ENCODE data around the gene PHF23.

Gene PHF23

GRCh38 chr17:7204828-7205461 lies 34.3 kb downstream of the PHF23 start:
- TF ChIP-seq ZFX (IDR thresholded peaks at IDR 0.05) (no peak), CTCF (conservative IDR thresholded peaks at IDR 0.05) (no peak)
- no peak overlapping the region for H3K27ac ChIP-seq

GRCh38 chr17:7204336-7204735 lies 34.9 kb downstream of the PHF23 start:
- TF ChIP-seq CTCF (conservative IDR thresholded peaks at IDR 0.05) (no peak), ZFX (IDR thresholded peaks at IDR 0.05) (no peak)
- no peak overlapping the region for H3K27ac ChIP-seq

GRCh38 chr17:7203391-7203790 lies 35.9 kb downstream of the PHF23 start:
- no peak overlapping the region for H3K27ac ChIP-seq
- no peak for TF ChIP-seq ZFX (IDR thresholded peaks at IDR 0.05)
- no peak for TF ChIP-seq CTCF (conservative IDR thresholded peaks at IDR 0.05)

- TF ChIP-seq CTCF (conservative IDR thresholded peaks at IDR 0.05), result no peak
- TF ChIP-seq ZFX (IDR thresholded peaks at IDR 0.05), result no peak
- no peak overlapping the region for H3K27ac ChIP-seq
These were observed 42.4 kb downstream of the PHF23 start for GRCh38 chr17:7196651-7197401.

- H3K27ac ChIP-seq, result no peak overlapping the region
- TF ChIP-seq CTCF (conservative IDR thresholded peaks at IDR 0.05), result no peak
- TF ChIP-seq ZFX (IDR thresholded peaks at IDR 0.05), result no peak
These were observed 43.3 kb downstream of the PHF23 start for GRCh38 chr17:7195971-7196370.

- no peak overlapping the region for H3K27ac ChIP-seq
- TF ChIP-seq ZFX (IDR thresholded peaks at IDR 0.05) (no peak), CTCF (conservative IDR thresholded peaks at IDR 0.05) (no peak)
These were observed 46.9 kb downstream of the PHF23 start for GRCh38 chr17:7192271-7192937.
